GM12891 (cell line): ENCODE data around the gene FRYL.

Source experiments
- POLR2A ChIP-seq: IDR thresholded peaks from 2 replicates; pipeline ENCODE4 v1.6.1; 2011; ENCODE audit warnings: low read depth, low read length, control low read depth
- POLR2AphosphoS5 ChIP-seq: IDR thresholded peaks from 2 replicates; pipeline ENCODE4 v1.6.1; 2011; ENCODE audit warnings: low read depth, low read length, control low read depth
- SPI1 ChIP-seq: IDR thresholded peaks from 2 replicates; pipeline ENCODE4 v1.6.1; 2011; ENCODE audit warnings: low read depth, low read length, control low read depth
- TAF1 ChIP-seq: IDR thresholded peaks from 2 replicates; pipeline ENCODE4 v1.6.1; 2011; ENCODE audit warnings: low read depth, low read length, control low read depth

- no peak for TF ChIP-seq POLR2A
- TF ChIP-seq TAF1, result no peak
- TF ChIP-seq SPI1, result no peak
- TF ChIP-seq POLR2AphosphoS5, result no peak
These were observed 143.2 kb downstream of the FRYL start for GRCh38 chr4:48636911-48637310.
